ENCODE results near the gene EXOC6B. TPM values are rescaled to one million over a fixed set of nuclear protein-coding genes. Genes with fewer than 3 reads are reported as not detected.

The EXOC6B gene
- total RNA-seq, 3 donors from 2014 or later: 32.2 to 49.2 (median 37.0) TPM

DNA sequence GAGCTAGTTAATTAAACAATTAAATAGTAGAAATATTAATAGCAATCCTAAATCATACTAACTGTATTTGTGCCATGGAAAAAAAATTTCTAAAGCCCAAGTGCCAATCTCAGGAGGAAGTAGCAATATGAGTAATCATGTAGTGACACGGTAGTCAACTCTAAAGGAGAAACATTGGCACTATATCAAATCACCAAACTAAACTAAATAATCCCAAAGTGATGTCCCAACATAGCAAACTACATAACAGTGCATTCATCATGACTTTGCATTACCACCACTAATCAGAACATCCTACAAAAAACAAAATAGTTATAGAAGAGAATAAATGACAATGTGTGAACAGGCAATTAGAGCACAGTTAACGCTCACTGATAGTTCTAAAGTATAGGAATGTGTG is 195.1 kb downstream of the EXOC6B start:
- no peak for DNase-seq (ENCODE audit: low spot score in 2 of 2)
- no peak overlapping the region for H3K27ac ChIP-seq

DNA sequence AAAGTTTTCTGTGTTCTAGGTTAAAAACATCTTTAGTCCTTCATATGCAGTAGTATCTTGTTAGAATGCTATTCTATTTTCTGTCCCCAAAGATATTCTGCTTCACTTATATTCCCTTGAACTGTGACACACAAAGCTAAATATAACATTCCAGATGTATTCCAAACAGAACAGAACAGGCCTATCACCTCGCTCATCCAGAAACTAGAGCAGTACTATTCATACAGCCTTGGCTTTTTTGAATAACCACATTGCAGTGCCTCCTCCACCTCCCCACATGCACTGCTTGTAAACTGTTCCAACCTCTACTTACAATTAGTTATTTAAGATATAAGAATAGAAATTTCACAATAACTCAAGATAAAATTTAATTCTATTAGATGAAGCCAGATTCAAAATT is 196.8 kb downstream of the EXOC6B start:
- no peaks in the 10 kb centered on the region for H3K4me1 ChIP-seq
- no peak for DNase-seq (ENCODE audit: low spot score in 2 of 2)
- no peak for TF ChIP-seq POLR2AphosphoS5 (IDR thresholded peaks at IDR 0.05)
- TF ChIP-seq POLR2A (IDR thresholded peaks at IDR 0.05): no peak
- TF ChIP-seq, protein P1, sequence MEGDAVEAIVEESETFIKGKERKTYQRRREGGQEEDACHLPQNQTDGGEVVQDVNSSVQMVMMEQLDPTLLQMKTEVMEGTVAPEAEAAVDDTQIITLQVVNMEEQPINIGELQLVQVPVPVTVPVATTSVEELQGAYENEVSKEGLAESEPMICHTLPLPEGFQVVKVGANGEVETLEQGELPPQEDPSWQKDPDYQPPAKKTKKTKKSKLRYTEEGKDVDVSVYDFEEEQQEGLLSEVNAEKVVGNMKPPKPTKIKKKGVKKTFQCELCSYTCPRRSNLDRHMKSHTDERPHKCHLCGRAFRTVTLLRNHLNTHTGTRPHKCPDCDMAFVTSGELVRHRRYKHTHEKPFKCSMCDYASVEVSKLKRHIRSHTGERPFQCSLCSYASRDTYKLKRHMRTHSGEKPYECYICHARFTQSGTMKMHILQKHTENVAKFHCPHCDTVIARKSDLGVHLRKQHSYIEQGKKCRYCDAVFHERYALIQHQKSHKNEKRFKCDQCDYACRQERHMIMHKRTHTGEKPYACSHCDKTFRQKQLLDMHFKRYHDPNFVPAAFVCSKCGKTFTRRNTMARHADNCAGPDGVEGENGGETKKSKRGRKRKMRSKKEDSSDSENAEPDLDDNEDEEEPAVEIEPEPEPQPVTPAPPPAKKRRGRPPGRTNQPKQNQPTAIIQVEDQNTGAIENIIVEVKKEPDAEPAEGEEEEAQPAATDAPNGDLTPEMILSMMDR (IDR thresholded peaks at IDR 0.05): no peak
- no peaks in the 10 kb centered on the region for H3K36me3 ChIP-seq
- no peak overlapping the region for H3K27ac ChIP-seq
- intact Hi-C loops (cut with DNase I; ENCODE audit: low total_unique reads): no loop called here
- no peak overlapping the region for H3K4me3 ChIP-seq
- no peaks in the 10 kb centered on the region for H3K27me3 ChIP-seq
- H3K9me3 ChIP-seq: no peaks in the 10 kb centered on the region

More for the DNA sequence above, 195.1 kb downstream of the EXOC6B start:
- intact Hi-C loops (cut with DNase I; ENCODE audit: low total_unique reads): no loop called here
- no peak overlapping the region for H3K4me3 ChIP-seq
- no peaks in the 10 kb centered on the region for H3K36me3 ChIP-seq
- TF ChIP-seq, protein P1 (IDR thresholded peaks at IDR 0.05): no peak
- no peak for TF ChIP-seq POLR2A (IDR thresholded peaks at IDR 0.05)
- TF ChIP-seq POLR2AphosphoS5 (IDR thresholded peaks at IDR 0.05): no peak
- H3K27me3 ChIP-seq: no peaks in the 10 kb centered on the region
- no peaks in the 10 kb centered on the region for H3K4me1 ChIP-seq
- H3K9me3 ChIP-seq: no peaks in the 10 kb centered on the region

DNA sequence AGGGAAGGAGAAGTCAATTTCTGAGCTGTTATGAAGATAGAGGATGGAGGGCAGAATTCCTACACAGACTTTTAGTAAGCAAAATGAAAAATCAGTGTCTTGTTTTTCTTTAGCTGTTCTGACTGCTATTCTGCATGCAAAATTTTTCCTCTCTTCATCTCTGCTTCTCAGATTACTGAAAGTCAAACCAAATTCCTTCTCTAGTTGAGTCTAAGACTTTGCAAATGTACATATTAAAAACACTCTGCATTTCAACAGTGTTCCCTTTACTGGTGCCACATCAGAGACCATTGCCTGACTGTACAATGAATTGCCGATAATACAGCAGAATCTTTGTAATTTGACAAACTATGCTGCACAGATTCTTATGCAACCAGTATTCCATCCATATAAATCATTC is 198.8 kb downstream of the EXOC6B start:
- Histone ChIP-seq H3K4me3 (no peak overlapping the region), H3K27me3 (no peaks in the 10 kb centered on the region), H3K9me3 (no peaks in the 10 kb centered on the region), H3K36me3 (no peaks in the 10 kb centered on the region), H3K4me1 (no peaks in the 10 kb centered on the region), H3K27ac (no peak overlapping the region)
- intact Hi-C loops (cut with DNase I; ENCODE audit: low total_unique reads): no loop called here
- no peak for DNase-seq (ENCODE audit: low spot score in 2 of 2)
- TF ChIP-seq, protein P1 (IDR thresholded peaks at IDR 0.05): no peak
- TF ChIP-seq POLR2A (IDR thresholded peaks at IDR 0.05) (no peak), POLR2AphosphoS5 (IDR thresholded peaks at IDR 0.05) (no peak)

DNA sequence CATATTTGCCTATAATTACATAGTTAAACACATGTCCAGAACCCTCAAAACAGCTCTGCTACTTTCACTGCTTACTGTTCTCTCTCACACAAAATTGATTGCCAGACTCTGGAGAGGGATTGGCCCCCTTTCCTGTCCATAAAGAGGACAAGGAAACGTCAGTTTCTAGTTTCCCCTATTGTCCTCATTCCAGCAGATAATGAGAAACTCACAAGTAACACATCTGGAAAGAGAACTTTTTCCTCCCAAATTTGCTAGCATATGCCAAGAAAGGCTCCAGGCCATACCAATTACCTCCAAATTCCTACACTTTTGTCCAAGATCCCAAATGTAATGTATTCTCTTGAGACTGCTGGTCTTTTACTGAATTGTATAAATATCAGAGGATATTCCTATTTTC is 200.5 kb downstream of the EXOC6B start:
- Histone ChIP-seq H3K27me3 (no peaks in the 10 kb centered on the region), H3K9me3 (no peaks in the 10 kb centered on the region), H3K4me3 (no peak overlapping the region), H3K4me1 (no peaks in the 10 kb centered on the region), H3K36me3 (no peaks in the 10 kb centered on the region), H3K27ac (no peak overlapping the region)
- TF ChIP-seq POLR2AphosphoS5 (IDR thresholded peaks at IDR 0.05) (no peak), POLR2A (IDR thresholded peaks at IDR 0.05) (no peak)
- TF ChIP-seq, protein P1 (IDR thresholded peaks at IDR 0.05): no peak
- intact Hi-C loops (cut with DNase I; ENCODE audit: low total_unique reads): no loop called here
- DNase-seq (ENCODE audit: low spot score in 2 of 2): no peak

DNA sequence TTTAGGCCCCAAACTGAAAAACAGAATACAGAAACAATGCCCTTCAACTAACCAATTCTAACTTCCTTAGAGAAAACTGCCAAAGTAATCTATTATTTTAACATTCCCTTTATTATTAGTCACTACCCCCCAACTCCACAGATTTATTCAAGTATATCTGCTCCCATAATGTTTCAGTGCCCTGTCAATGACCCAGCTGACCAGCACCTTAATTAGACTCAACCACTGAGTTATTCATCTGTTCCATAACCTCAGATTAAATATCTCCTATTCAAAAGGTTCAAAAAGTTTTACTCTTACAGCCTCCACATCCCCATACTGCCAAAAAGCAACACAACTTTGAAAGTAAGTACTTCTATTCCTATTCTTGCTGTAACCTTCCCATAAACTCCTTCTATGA is 202.4 kb downstream of the EXOC6B start:
- no peak for DNase-seq (ENCODE audit: low spot score in 2 of 2)
- no peaks in the 10 kb centered on the region for H3K27me3 ChIP-seq
- H3K36me3 ChIP-seq: no peaks in the 10 kb centered on the region
- H3K9me3 ChIP-seq: no peaks in the 10 kb centered on the region
- H3K4me1 ChIP-seq: no peaks in the 10 kb centered on the region
- no peak overlapping the region for H3K27ac ChIP-seq
- no peak for TF ChIP-seq POLR2AphosphoS5 (IDR thresholded peaks at IDR 0.05)
- no peak for TF ChIP-seq POLR2A (IDR thresholded peaks at IDR 0.05)
- TF ChIP-seq, protein P1 (IDR thresholded peaks at IDR 0.05): no peak
- no peak overlapping the region for H3K4me3 ChIP-seq
- intact Hi-C loops (cut with DNase I; ENCODE audit: low total_unique reads): no loop called here
